A673 (cell line): Measurements from ENCODE around the gene ATP11C. TPM values are rescaled to one million over a fixed set of nuclear protein-coding genes. Genes with fewer than 3 reads are reported as not detected.

ENCODE experiments used
- BruUV-seq: library from RNA; stranded (reverse); fragments of 400-500 nt; replicated peaks from 2 replicates; lab custom pipeline; 2021; lab: Mats Ljungman, UMichigan
- CTCF ChIA-PET: fragments of 300-600 bp; sonication (Branson Sonifier 250); formaldehyde crosslinking; loops from one replicate; lab custom pipeline; 2022; ENCODE audit warnings: antibody characterized with exemption; lab: Charles Lee
- POLR2A ChIA-PET: fragments of 300-600 bp; sonication (Branson Sonifier 250); formaldehyde crosslinking; loops from one replicate; lab custom pipeline; 2022; ENCODE audit warnings: antibody characterized with exemption; ENCODE audit not compliant: low non-redundant PET; lab: Charles Lee
- DNase-seq: peaks from one replicate; pipeline ENCODE4 v3.0.0-alpha.2; 2015; ENCODE audit warnings: low spot score
- H3K27ac ChIP-seq: fragments of 200-600 bp; sonication (generic); 2 replicates; pipeline ENCODE4 v1.5.1; 2016; ENCODE audit warnings: mixed run types, low read depth, mild to moderate bottlenecking, mixed read lengths, antibody characterized with exemption, low read length; ENCODE audit not compliant: poor library complexity, severe bottlenecking
- H3K27me3 ChIP-seq: fragments of 200-600 bp; sonication (generic); replicated peaks from 2 replicates; pipeline ENCODE4 v1.6.1; 2017; ENCODE audit warnings: mixed run types, low read depth, mild to moderate bottlenecking, mixed read lengths, antibody characterized with exemption, low read length; ENCODE audit not compliant: insufficient read depth, poor library complexity
- H3K36me3 ChIP-seq: fragments of 200-600 bp; sonication (generic); 2 replicates; pipeline ENCODE4 v1.6.1; 2016; ENCODE audit warnings: mixed run types, mild to moderate bottlenecking, mixed read lengths, antibody characterized with exemption, low read length; ENCODE audit not compliant: insufficient read depth, poor library complexity, severe bottlenecking
- H3K4me1 ChIP-seq: fragments of 200-600 bp; sonication (generic); 2 replicates; pipeline ENCODE4 v1.6.1; 2017; ENCODE audit warnings: mixed run types, mild to moderate bottlenecking, mixed read lengths, antibody characterized with exemption, low read length; ENCODE audit not compliant: insufficient read depth, poor library complexity, severe bottlenecking
- H3K4me3 ChIP-seq: fragments of 200-600 bp; sonication (generic); 2 replicates; pipeline ENCODE4 v1.5.1; 2016; ENCODE audit warnings: low read depth, mixed run types, mild to moderate bottlenecking, mixed read lengths, low read length; ENCODE audit not compliant: poor library complexity, severe bottlenecking
- H3K9me3 ChIP-seq: fragments of 200-600 bp; sonication (generic); 2 replicates; pipeline ENCODE4 v1.6.1; 2016; ENCODE audit warnings: mixed run types, low read depth, mild to moderate bottlenecking, mixed read lengths, antibody characterized with exemption, low read length; ENCODE audit not compliant: poor library complexity, severe bottlenecking
- CTCF ChIP-seq: fragments of 300-800, 200-600 bp; sonication (generic); conservative IDR thresholded peaks from 2 replicates; pipeline ENCODE4 v1.5.1; 2017; ENCODE audit warnings: low read depth, mild to moderate bottlenecking, antibody characterized with exemption, low read length, moderate library complexity, mixed read lengths
- EZH2 ChIP-seq: fragments of 200-600 bp; sonication (generic); IDR thresholded peaks from 2 replicates; pipeline ENCODE4 v1.6.1; 2017; ENCODE audit warnings: borderline replicate concordance, low read depth, mild to moderate bottlenecking, mixed read lengths, antibody characterized with exemption, low read length; ENCODE audit not compliant: poor library complexity, severe bottlenecking
- intact Hi-C: fragments of 100-400 bp; cut with micrococcal nuclease; formaldehyde crosslinking; loops from one replicate; pipeline ENCODE4 v1.10.0; 2022; ENCODE audit not compliant: unreplicated experiment
- total RNA-seq: library from RNA; stranded (reverse); gene quantifications from 2 replicates; pipeline ENCODE4 v1.2.3, GENCODE V29; 2021

ATP11C gene
- total RNA-seq, 1 experiment from 2014 or later: 93.1 TPM

DNA sequence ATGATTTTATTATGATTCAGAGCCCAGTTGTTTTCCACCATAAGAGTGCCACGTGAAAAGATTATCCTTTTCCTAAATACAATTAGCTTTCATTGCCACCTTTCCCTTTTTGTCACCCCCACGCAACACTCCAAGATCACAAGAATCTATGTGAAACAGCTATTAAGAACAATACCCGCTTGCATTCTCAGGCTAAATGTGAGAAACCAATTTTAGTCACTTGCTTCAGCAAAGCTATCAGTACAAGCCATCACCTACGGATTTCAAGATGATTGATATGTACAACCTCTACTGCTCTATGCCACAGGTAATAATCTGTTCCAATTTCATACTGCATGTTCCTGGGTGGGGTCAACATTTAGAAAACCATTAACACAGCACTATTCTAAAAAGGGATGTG, 2.5 kb downstream of the ATP11C start:
- intact Hi-C loops: loop anchor here (5.0 kb wide), 1 partner anchor 98 kb away; no protein-coding TSS in a partner anchor
- no peaks in the 10 kb centered on the region for H3K36me3 ChIP-seq
- no peaks in the 10 kb centered on the region for H3K27me3 ChIP-seq
- POLR2A ChIA-PET: no interaction called here
- peaks cover 24% of the 10 kb centered on the region for H3K4me1 ChIP-seq
- no peaks in the 10 kb centered on the region for H3K9me3 ChIP-seq
- DNase-seq: no peak
- CTCF ChIA-PET: no interaction called here
- H3K27ac ChIP-seq: no peak overlapping the region
- TSS peak; percentile 20 for BruUV-seq
- H3K4me3 ChIP-seq: peak overlapping the region; percentile 79
- TF ChIP-seq EZH2: no peak
- TF ChIP-seq CTCF: no peak

DNA sequence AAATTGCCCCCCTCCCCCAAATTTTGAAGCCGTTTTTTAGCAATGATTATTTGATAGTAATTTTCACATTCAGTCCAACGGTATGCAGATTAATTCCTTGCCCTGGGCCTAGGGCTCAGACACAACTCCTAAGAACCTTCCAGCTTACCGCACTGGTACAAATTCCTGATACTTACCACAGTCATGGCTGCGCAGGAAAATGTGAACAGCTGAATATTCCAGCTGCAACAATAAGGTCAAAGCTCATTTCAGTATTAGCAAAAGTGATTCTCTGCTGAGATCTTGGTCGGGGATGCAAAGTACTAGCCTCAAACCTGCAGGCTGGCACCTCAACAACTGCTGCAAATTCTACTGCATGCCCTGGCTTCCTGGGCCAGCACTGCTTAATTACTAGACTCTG, 3.0 kb downstream of the ATP11C start:
- H3K27ac ChIP-seq: no peak overlapping the region
- H3K4me1 ChIP-seq: peaks cover 27% of the 10 kb centered on the region
- BruUV-seq: no TSS peak
- no peaks in the 10 kb centered on the region for H3K27me3 ChIP-seq
- H3K36me3 ChIP-seq: no peaks in the 10 kb centered on the region
- peak overlapping the region; percentile 79 for H3K4me3 ChIP-seq
- intact Hi-C loops: loop anchor here (5.0 kb wide), 1 partner anchor 98 kb away; no protein-coding TSS in a partner anchor
- no peak for DNase-seq
- POLR2A ChIA-PET: no interaction called here
- no peaks in the 10 kb centered on the region for H3K9me3 ChIP-seq
- TF ChIP-seq CTCF (no peak), EZH2 (no peak)
- CTCF ChIA-PET: no interaction called here

- no TSS peak for BruUV-seq
- peaks cover 37% of the 10 kb centered on the region for H3K4me1 ChIP-seq
- no peaks in the 10 kb centered on the region for H3K27me3 ChIP-seq
- ChIA-PET POLR2A (interaction anchor here (0.6 kb wide), 1 partner anchor 101 kb away, joined by 4 read pairs; no protein-coding TSS in a partner anchor), CTCF (no interaction called here)
- TF ChIP-seq CTCF (no peak), EZH2 (no peak)
- H3K27ac ChIP-seq: no peak overlapping the region
- intact Hi-C loops: no loop called here
- H3K4me3 ChIP-seq: no peak overlapping the region
- H3K36me3 ChIP-seq: no peaks in the 10 kb centered on the region
- H3K9me3 ChIP-seq: no peaks in the 10 kb centered on the region
- DNase-seq: no peak
These were observed 8.2 kb downstream of the ATP11C start for GRCh38 chrX:139924696-139925095.
